ENCODE measurements around the gene TMEM233.
"Not testable (repeated sequence)": the region's sequence is repeated elsewhere in the genome, so short reads cannot be mapped to it uniquely, and the experiment has no call there.

Gene TMEM233

GRCh38 chr12:119613319-119613936 is 19.9 kb downstream of the TMEM233 start:
- peak; percentile 6 for DNase-seq

GRCh38 chr12:119614705-119615104 is 21.1 kb downstream of the TMEM233 start:
- no peak for DNase-seq

- DNase-seq, result no peak
Observed at GRCh38 chr12:119615518-119616475, 22.2 kb downstream of the TMEM233 start.

DNA sequence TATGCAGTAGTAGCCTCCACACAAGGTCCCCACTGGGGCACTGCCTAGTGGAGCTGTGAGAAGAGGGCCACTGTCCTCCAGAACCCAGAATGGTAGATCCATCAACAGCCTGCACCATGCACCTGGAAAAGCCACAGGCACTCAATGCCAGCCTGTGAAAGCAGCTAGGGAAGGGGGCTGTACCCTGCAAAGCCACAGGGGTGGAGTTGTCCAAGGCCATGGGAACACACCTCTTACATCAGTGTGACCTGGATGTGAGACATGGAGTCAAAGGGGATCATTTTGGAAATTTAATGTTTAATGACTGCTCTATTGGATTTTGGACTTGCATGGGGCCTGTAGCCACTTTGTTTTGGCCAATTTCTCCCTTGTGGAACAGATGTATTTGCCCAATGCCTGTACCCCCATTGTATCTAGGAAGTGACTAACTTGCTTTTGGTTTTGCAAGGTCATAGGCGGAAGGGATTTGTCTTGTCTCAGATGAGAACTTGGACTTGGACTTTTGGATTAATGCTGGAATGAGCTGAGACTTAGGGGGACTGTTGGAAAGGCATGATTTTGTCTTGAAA is 24.8 kb downstream of the TMEM233 start:
- not testable (repeated sequence) for DNase-seq

- no peak for DNase-seq
Observed at GRCh38 chr12:119620490-119620889, 26.9 kb downstream of the TMEM233 start.

- DNase-seq, result no peak
Observed at GRCh38 chr12:119621878-119622277, 28.3 kb downstream of the TMEM233 start.

DNA sequence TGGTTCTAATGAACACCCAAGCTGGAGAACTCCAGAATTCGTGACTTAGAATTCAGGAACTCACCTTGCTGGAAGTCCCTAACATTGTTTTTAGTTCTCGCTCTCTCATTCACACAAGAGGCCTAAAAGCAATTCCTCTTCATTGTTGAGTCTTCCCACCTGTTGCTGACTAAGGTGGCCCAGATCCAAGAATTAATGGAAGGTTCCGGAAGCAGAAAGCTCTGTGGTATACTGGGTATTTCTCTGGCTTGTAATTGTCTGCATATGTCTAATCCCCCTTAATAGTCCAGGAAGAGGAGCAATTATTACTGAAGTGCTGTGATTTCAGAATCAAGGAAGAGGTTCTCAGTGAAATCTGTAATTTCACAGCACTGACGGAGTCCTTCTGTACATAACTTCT is 31.4 kb downstream of the TMEM233 start:
- no peak for DNase-seq

DNA sequence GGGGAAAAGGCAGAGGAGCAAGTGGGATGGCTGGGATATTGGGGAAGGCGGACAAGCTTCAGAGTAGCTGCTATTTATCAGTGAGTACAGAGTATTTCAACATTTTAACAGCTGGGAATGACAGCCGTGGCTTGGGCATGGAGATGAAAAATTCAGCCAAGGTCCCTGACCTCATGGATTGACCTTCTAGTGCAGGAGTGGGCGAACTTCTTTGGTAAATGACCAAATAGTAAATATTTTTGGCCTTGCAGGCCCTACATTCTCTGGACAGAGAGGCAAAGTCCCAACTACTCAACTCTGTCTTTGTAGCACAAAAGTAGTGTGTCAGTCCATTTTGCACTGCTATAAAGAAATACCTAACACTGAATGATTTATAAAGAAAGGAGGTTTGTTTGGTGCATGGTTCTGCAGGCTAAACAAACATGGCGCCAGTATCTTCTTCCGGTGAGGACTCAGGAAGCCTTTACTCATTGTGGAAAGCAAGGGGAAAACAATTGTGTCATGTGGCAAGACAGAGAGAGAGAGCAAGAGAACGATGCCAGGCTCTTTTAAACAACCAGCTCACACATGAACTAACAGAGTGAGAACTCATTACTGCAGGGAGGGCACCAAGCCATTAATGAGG is 33.6 kb downstream of the TMEM233 start:
- no peak for DNase-seq

- no peak for DNase-seq
Observed at GRCh38 chr12:119627686-119628085, 34.1 kb downstream of the TMEM233 start.

GRCh38 chr12:119630223-119630780 is 36.7 kb downstream of the TMEM233 start:
- DNase-seq, result no peak

DNA sequence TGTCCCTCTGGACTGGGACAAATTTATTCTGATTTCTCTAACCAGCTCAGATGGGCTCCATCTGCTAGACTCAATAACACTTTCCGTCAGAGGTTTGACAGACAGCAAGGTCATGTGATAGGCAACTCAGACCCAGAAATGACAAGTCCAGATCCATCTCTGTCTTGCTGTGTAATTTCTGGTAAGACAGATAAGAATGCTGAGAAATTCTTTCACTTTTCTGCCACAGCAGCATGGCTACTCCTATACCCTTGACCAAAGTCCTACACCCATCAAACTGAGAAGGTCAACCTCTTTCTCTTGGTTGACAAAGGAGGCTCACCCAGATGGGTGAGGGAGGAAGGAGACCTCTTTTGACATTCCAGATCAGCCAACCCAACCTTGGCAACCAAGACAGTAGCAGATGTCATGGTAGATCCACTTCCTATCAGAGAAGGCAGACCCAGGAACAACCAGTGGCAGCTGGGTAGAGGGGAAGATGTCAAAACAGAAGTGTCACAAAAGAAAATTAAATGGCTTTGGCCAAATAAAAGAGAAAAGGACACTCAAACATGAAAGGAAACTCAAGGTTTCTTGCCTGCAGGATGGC is 37.5 kb downstream of the TMEM233 start:
- no peak for DNase-seq

DNA sequence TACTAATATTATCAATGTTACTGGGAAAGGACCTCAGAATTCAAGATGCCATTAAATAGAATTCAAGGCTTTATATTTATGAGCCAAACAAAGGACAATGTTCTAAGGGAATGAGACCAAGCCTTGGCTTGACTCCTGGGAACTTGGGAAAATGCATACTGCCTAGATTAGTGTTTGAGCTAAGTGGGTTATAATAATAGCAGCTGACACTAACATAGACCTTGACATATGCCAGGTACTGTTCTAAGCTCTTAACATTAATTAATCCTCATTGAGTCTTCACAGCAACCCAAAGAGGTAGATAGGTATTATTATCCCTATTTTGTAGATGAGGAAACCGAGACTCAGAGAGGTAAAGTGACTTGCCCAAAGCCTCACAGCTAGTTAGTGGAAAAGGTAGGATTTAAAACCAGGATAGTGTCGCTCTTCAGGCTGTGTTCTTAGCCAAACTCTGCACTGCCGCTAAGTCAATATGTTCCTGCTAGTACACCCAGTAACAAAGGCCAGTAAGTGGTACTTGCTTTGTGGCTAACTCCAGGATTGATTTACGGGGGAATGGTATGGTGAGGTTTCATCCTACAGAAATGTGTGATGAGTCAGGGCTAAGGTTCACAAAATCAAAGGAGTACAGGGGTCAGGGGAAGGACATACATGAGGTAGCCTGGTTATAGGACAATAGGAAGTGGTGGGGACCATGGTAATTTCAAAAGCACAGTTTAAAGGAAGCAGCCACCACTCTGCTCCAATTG is 38.5 kb downstream of the TMEM233 start:
- DNase-seq, result no peak

DNA sequence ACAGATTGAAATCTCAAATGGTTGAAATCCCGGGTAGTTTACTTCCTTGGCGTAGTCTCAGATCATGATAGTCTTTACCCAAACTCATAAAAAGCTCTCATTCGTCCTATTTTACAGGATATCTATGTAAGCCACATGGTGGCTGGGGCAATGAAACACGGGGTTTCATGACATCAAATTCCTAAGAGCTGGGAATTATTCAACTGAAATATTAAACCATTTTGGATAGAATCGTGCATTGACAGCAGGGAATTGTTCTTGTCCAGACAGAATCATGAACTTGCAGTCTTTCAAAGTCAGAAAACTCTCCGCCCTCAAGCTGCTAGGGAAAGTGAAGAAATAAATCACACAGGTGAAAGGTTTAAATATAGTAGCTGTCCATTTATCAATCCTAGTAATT is 41.2 kb downstream of the TMEM233 start:
- no peak for DNase-seq

GRCh38 chr12:119642986-119643385 is 49.4 kb downstream of the TMEM233 start:
- DNase-seq, result no peak

GRCh38 chr12:119644930-119645329 is 51.4 kb downstream of the TMEM233 start:
- no peak for DNase-seq

DNA sequence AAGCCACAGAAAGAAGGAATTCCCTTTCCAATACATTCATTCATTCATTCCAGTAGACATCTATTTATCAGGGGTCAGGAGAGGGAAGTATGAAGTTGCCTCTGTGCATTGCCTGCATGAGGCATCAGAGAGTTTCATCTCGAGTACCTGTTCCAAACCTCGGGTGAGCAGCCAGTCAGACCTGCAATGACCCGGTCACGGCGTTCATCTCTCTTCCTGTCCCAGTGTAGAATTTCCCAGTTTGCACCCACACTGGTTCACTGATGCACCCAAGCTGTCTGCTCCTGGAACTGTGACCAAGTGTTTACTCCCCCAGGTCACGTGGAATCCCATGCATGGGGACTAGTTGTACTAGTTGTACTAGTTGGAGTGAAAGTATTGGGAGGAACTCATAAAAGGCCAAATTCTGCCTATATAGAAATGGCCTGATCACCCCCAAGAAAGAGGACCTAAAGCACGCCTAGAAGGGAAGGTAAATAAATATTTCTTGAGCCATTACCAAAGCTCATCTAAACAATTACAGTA is 52.0 kb downstream of the TMEM233 start:
- no peak for DNase-seq

GRCh38 chr12:119649202-119649808 is 55.7 kb downstream of the TMEM233 start:
- peak; percentile 20 for DNase-seq

GRCh38 chr12:119652665-119653064 is 59.1 kb downstream of the TMEM233 start:
- DNase-seq, result no peak

- not testable (repeated sequence) for DNase-seq
Observed at GRCh38 chr12:119657001-119657400, 63.4 kb downstream of the TMEM233 start.

DNA sequence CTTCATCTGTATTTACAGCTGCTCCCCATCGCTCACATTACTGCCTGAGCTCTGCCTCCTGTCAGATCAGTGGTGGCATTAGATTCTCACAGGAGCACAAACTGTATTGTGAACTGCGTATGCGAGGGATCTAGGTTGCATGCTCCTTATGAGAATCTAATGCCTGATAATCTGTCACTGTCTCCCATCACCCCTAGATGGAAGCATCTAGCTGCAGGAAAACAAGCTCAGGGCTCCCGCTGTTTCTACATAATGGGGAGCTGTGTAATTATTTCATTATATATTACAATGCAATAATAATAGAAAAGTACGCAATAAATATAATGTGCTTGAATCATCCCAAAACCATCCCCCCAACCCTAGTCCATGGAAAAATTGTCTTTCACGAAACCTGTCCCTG is 64.6 kb downstream of the TMEM233 start:
- DNase-seq, result not testable (repeated sequence)

GRCh38 chr12:119659289-119659897 is 65.8 kb downstream of the TMEM233 start:
- peak; percentile 21 for DNase-seq

All from EL (cell line).